ENCODE data around the gene CYP27A1.
"Not testable (repeated sequence)": the region's sequence is repeated elsewhere in the genome, so short reads cannot be mapped to it uniquely, and the experiment has no call there.

DNA sequence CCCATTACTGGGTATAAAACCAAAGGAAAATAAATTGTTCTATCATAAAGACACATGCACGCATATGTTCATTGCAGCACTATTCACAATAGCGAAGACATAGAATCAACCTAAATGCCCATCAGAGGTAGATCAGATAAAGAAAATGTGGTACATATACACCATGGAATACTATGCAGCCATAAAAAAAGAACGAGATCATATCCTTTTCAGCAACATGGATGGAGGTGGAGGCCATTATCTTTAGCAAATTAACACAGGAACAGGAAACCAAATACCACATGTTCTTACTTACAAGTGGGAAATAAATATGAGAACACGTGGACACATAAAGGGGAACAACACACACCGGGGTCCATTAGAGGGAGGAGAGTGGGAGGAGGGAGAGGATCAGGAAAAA lies 62.4 kb downstream of the CYP27A1 start:
- TF ChIP-seq, protein P1, sequence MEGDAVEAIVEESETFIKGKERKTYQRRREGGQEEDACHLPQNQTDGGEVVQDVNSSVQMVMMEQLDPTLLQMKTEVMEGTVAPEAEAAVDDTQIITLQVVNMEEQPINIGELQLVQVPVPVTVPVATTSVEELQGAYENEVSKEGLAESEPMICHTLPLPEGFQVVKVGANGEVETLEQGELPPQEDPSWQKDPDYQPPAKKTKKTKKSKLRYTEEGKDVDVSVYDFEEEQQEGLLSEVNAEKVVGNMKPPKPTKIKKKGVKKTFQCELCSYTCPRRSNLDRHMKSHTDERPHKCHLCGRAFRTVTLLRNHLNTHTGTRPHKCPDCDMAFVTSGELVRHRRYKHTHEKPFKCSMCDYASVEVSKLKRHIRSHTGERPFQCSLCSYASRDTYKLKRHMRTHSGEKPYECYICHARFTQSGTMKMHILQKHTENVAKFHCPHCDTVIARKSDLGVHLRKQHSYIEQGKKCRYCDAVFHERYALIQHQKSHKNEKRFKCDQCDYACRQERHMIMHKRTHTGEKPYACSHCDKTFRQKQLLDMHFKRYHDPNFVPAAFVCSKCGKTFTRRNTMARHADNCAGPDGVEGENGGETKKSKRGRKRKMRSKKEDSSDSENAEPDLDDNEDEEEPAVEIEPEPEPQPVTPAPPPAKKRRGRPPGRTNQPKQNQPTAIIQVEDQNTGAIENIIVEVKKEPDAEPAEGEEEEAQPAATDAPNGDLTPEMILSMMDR (IDR thresholded peaks at IDR 0.05): not testable (repeated sequence)
- TF ChIP-seq POLR2A (IDR thresholded peaks at IDR 0.05): not testable (repeated sequence)
